CD4-positive, alpha-beta memory T cell (primary cell): ENCODE data around the gene ARHGAP40. TPM values are rescaled to one million over a fixed set of nuclear protein-coding genes. Genes with fewer than 3 reads are reported as not detected.

Experiments used
- CTCF ChIA-PET: fragments of 350-600 bp; sonication (Branson Sonifier 250); formaldehyde crosslinking; loops from one replicate; lab custom pipeline; 2021; ENCODE audit warnings: inconsistent platforms; ENCODE audit not compliant: partially characterized antibody; lab: Charles Lee
- POLR2A ChIA-PET: fragments of 350-600 bp; sonication (Branson Sonifier 250); formaldehyde crosslinking; loops from one replicate; lab custom pipeline; 2021; ENCODE audit not compliant: partially characterized antibody; lab: Charles Lee
- DNase-seq, 5 donors: peaks; one replicate each; pipeline versions ENCODE4 v3.0.0 to v3.0.0-alpha.2; 2020 to 2022; ENCODE audit warnings: mixed read lengths in 1 of 5
- H3K27ac ChIP-seq: one replicate; pipeline ENCODE4 v1.7.0; 2013; ENCODE audit warnings: low read depth, low read length
- H3K27me3 ChIP-seq: 2 replicates; pipeline ENCODE4 v1.7.0; 2013; ENCODE audit warnings: mild to moderate bottlenecking, low read length, moderate library complexity; ENCODE audit not compliant: insufficient read depth
- H3K36me3 ChIP-seq: 2 replicates; pipeline ENCODE4 v1.7.0; 2013; ENCODE audit warnings: mild to moderate bottlenecking, low read length, moderate library complexity; ENCODE audit not compliant: insufficient read depth
- H3K4me1 ChIP-seq: 2 replicates; pipeline ENCODE4 v1.7.0; 2013; ENCODE audit warnings: mild to moderate bottlenecking, low read length, moderate library complexity; ENCODE audit not compliant: insufficient read depth
- H3K4me3 ChIP-seq, 2 donors: one replicate each; pipeline ENCODE4 v1.7.0; 2013; ENCODE audit warnings: low read length in 2 of 2, mild to moderate bottlenecking in 1 of 2
- H3K9me3 ChIP-seq, 2 donors: one replicate each; pipeline ENCODE4 v1.7.0; 2013; ENCODE audit warnings: low read length in 2 of 2, control low read depth in 1 of 2; ENCODE audit not compliant: control insufficient read depth in 1 of 2
- H3K27ac Mint-ChIP-seq, 7 donors: one replicate each; pipeline ENCODE4 v1.8.0; 2020 to 2021; ENCODE audit warnings: mixed read lengths in 7 of 7, mild to moderate bottlenecking in 6 of 7, inconsistent platforms in 3 of 7, moderate library complexity in 3 of 7
- H3K27me3 Mint-ChIP-seq, 2 donors: one replicate each; pipeline ENCODE4 v1.8.0; 2020 to 2021; ENCODE audit warnings: mixed read lengths in 2 of 2
- H3K36me3 Mint-ChIP-seq, 2 donors: one replicate each; pipeline ENCODE4 v1.8.0; 2020 to 2021; ENCODE audit warnings: mixed read lengths in 2 of 2, inconsistent platforms in 1 of 2, mild to moderate bottlenecking in 1 of 2
- H3K4me1 Mint-ChIP-seq, 4 donors: one replicate each; pipeline ENCODE4 v1.8.0; 2020 to 2021; ENCODE audit warnings: mixed read lengths in 4 of 4, mild to moderate bottlenecking in 1 of 4
- H3K4me3 Mint-ChIP-seq, 8 donors: one replicate each; pipeline ENCODE4 v1.8.0; 2020 to 2021; ENCODE audit warnings: mixed read lengths in 8 of 8, mild to moderate bottlenecking in 7 of 8, moderate library complexity in 6 of 8, inconsistent platforms in 3 of 8
- H3K9me3 Mint-ChIP-seq, 8 donors: one replicate each; pipeline ENCODE4 v1.8.0; 2020 to 2021; ENCODE audit warnings: mixed read lengths in 8 of 8, mild to moderate bottlenecking in 5 of 8, inconsistent platforms in 3 of 8, moderate library complexity in 1 of 8
- intact Hi-C: fragments of 100-400 bp; cut with micrococcal nuclease; formaldehyde crosslinking; loops from one replicate; pipeline ENCODE4 v1.15.1; 2023
- polyA plus RNA-seq, 2 donors: library from polyadenylated mRNA; unstranded; fragments of 300-500 nt; fragmentation: Illumina TruSeq; gene quantifications; one replicate each; pipeline ENCODE4 v1.2.3, GENCODE V29; 2021
- total RNA-seq, 2 experiments: library from RNA; stranded (reverse); gene quantifications; one replicate each; pipeline ENCODE4 v1.2.3, GENCODE V29; 2021

ARHGAP40 gene
- total and polyA plus RNA-seq, 4 experiments from 2014 or later = not detected

DNA sequence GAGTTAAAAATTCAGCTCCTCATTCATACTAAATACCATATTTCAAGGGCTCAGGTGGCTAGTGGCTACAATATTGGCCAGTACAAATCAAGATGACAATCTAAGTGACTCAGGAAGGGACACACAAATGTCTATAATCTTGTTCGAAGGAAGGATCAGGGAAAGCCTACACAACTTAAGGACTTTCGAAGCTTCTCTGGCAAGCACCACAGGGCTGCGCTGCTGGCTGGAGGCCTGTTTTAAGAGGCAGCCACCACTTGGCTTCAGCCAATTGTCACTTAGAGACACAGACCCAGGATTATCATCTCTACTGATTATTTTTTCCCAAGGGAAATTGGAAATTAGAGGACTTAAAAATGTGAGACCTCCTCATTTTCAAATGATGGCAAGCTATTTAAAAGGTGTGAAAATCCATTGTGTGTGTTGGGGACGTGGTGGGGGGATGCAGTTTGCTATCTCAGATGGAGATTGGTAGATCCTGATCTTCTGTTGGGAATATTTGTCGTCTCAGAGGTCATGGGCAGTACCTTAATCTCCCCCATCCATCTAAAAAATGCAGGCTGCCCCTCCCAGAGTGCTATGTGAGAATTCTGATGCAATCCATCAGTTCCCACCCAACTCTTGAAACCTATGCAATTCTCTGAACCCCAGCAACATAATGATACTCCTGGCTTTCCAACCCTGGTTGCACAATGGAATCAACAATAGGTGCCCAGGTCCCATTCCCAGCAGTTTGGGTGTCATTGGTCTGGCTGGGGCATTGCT, 11.3 kb downstream of the ARHGAP40 start:
- no peaks in the 10 kb centered on the region for H3K9me3 Mint-ChIP-seq
- ChIA-PET POLR2A (no interaction called here), CTCF (interaction anchor here (1.2 kb wide), 1 partner anchor 9 kb away, joined by 3 read pairs; no protein-coding TSS in a partner anchor)
- no peaks in the 10 kb centered on the region for H3K4me1 Mint-ChIP-seq
- no peak overlapping the region for H3K27ac ChIP-seq
- intact Hi-C loops = no loop called here
- no peaks in the 10 kb centered on the region for H3K9me3 ChIP-seq
- H3K4me3 ChIP-seq = no peak overlapping the region
- DNase-seq = no peak
- no peak overlapping the region for H3K4me3 Mint-ChIP-seq
- H3K36me3 Mint-ChIP-seq = no peaks in the 10 kb centered on the region
- H3K27me3 Mint-ChIP-seq = peaks cover 12 to 31% of the 10 kb centered on the region in 2 donors
- H3K27ac Mint-ChIP-seq = no peak overlapping the region
- no peaks in the 10 kb centered on the region for H3K27me3 ChIP-seq
- no peaks in the 10 kb centered on the region for H3K36me3 ChIP-seq
- no peaks in the 10 kb centered on the region for H3K4me1 ChIP-seq

DNA sequence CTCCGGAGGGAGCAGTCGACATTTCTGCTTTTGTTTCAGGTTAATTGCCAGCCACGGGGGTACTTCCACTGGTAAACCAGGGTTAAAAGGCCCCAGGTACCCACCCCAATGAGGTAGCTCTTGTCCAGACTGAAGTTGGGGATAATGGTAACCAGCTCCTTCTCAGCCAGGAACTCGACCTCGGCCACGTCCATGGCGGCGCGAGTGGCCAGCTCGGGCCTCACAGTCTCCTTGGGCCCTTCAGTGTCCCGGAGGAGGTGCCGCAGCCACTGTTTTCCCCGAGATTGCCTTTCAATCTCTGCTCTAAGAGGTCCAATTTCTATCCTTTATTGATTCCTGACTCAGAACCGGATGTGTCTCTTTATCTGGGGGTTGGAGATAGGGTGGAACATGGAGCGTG, 13.7 kb downstream of the ARHGAP40 start:
- Mint-ChIP-seq H3K27me3 (peaks cover 17 to 35% of the 10 kb centered on the region in 2 donors), H3K9me3 (no peaks in the 10 kb centered on the region), H3K27ac (no peak overlapping the region), H3K4me3 (no peak overlapping the region), H3K4me1 (no peaks in the 10 kb centered on the region), H3K36me3 (no peaks in the 10 kb centered on the region)
- Histone ChIP-seq H3K27me3 (no peaks in the 10 kb centered on the region), H3K4me3 (no peak overlapping the region), H3K27ac (no peak overlapping the region), H3K36me3 (no peaks in the 10 kb centered on the region), H3K4me1 (no peaks in the 10 kb centered on the region), H3K9me3 (no peaks in the 10 kb centered on the region)
- intact Hi-C loops = no loop called here
- POLR2A ChIA-PET = no interaction called here
- DNase-seq = no peak
- CTCF ChIA-PET = no interaction called here

DNA sequence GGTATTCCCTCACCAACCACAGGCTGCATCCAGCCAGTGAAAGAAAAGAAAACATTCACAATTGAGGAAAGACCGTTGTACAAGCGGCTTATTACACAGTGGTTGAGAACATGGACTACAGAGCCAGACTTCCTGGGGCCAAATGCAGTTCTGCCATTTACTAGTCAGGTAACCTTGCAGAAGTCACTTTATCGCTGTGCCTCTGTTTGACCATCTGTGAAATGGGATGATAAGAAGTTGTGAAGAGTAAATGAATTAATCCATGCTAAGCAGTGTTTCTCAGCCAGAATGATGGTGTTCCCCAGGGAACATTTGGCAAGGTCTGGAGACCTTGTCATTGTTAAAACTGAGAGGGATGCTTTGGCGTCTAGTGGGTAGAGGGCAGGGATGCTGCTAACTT, 14.8 kb downstream of the ARHGAP40 start:
- H3K27ac ChIP-seq = no peak overlapping the region
- ChIA-PET POLR2A (no interaction called here), CTCF (interaction anchor here (0.6 kb wide), 1 partner anchor 167 kb away, joined by 3 read pairs; no protein-coding TSS in a partner anchor)
- H3K27ac Mint-ChIP-seq = no peak overlapping the region
- no peaks in the 10 kb centered on the region for H3K4me1 ChIP-seq
- DNase-seq = no peak
- H3K4me1 Mint-ChIP-seq = no peaks in the 10 kb centered on the region
- no peaks in the 10 kb centered on the region for H3K36me3 ChIP-seq
- no peak overlapping the region for H3K4me3 Mint-ChIP-seq
- no peak overlapping the region for H3K4me3 ChIP-seq
- H3K27me3 ChIP-seq = no peaks in the 10 kb centered on the region
- H3K36me3 Mint-ChIP-seq = no peaks in the 10 kb centered on the region
- intact Hi-C loops = no loop called here
- no peaks in the 10 kb centered on the region for H3K9me3 Mint-ChIP-seq
- H3K9me3 ChIP-seq = no peaks in the 10 kb centered on the region
- peaks cover 15 to 39% of the 10 kb centered on the region in 2 donors for H3K27me3 Mint-ChIP-seq

DNA sequence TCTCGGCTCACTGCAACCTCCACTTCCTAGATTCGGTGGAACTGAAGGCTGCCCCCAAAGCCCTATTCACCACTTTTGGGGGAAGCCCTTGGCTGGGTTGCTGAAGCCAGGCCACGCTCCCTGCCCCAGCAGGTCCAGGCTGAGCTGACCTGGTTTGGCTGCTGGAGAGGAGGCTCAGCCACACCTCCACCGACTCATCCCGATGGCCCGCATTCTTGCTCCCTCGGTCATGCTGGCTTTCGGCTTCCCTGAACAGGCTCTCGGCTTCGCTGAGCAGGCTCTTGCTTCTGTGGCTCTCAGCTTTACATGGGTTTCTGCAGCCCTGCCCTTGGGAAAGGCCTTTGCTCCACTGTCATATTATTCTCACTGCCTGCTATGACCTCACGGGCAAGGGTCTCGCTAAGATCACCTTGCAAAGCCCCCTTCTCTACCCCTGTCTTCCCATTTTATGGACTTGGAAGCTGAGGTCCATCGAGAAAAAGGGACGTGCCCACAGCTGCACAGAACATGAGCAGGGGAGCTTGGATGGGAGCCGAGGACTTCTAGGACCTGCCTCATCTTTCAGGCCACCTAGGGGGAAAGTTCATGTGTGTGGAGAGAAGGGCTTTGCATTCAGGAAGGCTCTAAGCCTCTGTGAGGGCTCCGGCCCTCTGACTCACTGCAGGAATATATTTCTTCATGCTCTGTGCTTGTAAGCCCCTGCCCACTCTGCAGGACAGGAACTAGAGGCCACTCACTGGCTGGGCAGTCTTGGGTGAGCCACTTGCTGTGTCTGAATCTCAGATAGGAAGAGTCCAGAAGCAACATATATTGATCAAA, 15.6 kb downstream of the ARHGAP40 start:
- H3K27me3 ChIP-seq = no peaks in the 10 kb centered on the region
- Mint-ChIP-seq H3K9me3 (no peaks in the 10 kb centered on the region), H3K4me1 (no peaks in the 10 kb centered on the region), H3K36me3 (no peaks in the 10 kb centered on the region), H3K4me3 (no peak overlapping the region), H3K27ac (no peak overlapping the region), H3K27me3 (peaks cover 15 to 40% of the 10 kb centered on the region in 2 donors)
- DNase-seq = no peak
- no peaks in the 10 kb centered on the region for H3K9me3 ChIP-seq
- intact Hi-C loops = no loop called here
- no peak overlapping the region for H3K4me3 ChIP-seq
- ChIA-PET POLR2A (no interaction called here), CTCF (interaction anchor here (0.6 kb wide), 1 partner anchor 167 kb away, joined by 3 read pairs; no protein-coding TSS in a partner anchor)
- H3K36me3 ChIP-seq = no peaks in the 10 kb centered on the region
- no peak overlapping the region for H3K27ac ChIP-seq
- H3K4me1 ChIP-seq = no peaks in the 10 kb centered on the region

DNA sequence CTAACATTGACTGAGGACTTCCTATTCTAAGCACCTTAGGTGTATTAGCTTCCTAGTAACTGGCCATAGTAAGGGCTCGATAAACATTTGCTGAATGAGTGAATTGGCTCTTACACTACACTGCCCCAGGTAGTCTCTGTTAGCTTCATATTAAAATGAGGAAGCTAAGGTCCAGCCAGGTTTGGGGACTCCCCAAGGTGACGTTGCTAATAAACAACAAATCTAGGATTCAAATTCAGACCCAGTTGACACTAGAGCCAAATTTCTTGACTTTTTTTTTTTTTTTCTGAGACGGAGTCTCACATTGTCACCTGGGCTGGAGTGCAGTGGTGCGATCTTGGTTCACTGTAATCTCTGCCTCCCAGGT, 16.2 kb downstream of the ARHGAP40 start:
- Histone ChIP-seq H3K4me3 (no peak overlapping the region), H3K27me3 (no peaks in the 10 kb centered on the region), H3K27ac (no peak overlapping the region), H3K9me3 (no peaks in the 10 kb centered on the region), H3K36me3 (no peaks in the 10 kb centered on the region), H3K4me1 (no peaks in the 10 kb centered on the region)
- Mint-ChIP-seq H3K36me3 (no peaks in the 10 kb centered on the region), H3K4me3 (no peak overlapping the region), H3K27ac (no peak overlapping the region), H3K27me3 (peaks cover 15 to 35% of the 10 kb centered on the region in 2 donors), H3K9me3 (no peaks in the 10 kb centered on the region), H3K4me1 (no peaks in the 10 kb centered on the region)
- DNase-seq = no peak
- POLR2A ChIA-PET = no interaction called here
- intact Hi-C loops = no loop called here
- CTCF ChIA-PET = no interaction called here

DNA sequence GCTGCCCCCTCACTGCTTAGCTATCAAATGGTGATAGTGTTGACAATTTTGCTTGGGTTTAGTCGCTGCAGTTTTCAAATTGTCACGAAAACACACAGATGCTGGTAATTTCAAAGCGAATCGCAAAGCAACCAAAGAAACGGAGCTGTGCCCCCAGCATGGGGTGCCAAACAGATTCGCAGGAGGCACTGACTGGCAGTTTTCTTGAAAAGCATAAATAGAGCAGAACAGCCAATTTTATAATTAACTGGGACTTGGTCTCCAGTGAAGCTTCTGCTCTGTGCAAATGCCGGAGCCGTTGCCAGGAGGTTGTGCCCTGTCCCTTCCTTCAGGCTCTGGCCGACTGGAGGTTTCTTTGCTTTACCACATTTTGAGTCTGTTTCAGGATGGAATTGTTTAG, 18.8 kb downstream of the ARHGAP40 start:
- Histone ChIP-seq H3K27me3 (no peaks in the 10 kb centered on the region), H3K27ac (no peak overlapping the region), H3K4me1 (no peaks in the 10 kb centered on the region), H3K4me3 (no peak overlapping the region), H3K36me3 (no peaks in the 10 kb centered on the region), H3K9me3 (no peaks in the 10 kb centered on the region)
- H3K9me3 Mint-ChIP-seq = peaks cover 0 to 8% (median 4%) of the 10 kb centered on the region in 8 donors
- no peak overlapping the region for H3K27ac Mint-ChIP-seq
- peaks cover 13 to 25% of the 10 kb centered on the region in 2 donors for H3K27me3 Mint-ChIP-seq
- intact Hi-C loops = no loop called here
- no peaks in the 10 kb centered on the region for H3K4me1 Mint-ChIP-seq
- H3K36me3 Mint-ChIP-seq = no peaks in the 10 kb centered on the region
- CTCF ChIA-PET = interaction anchor here (1.4 kb wide), 1 partner anchor 13 kb away, joined by 4 read pairs; no protein-coding TSS in a partner anchor
- POLR2A ChIA-PET = no interaction called here
- no peak overlapping the region for H3K4me3 Mint-ChIP-seq
- no peak for DNase-seq

DNA sequence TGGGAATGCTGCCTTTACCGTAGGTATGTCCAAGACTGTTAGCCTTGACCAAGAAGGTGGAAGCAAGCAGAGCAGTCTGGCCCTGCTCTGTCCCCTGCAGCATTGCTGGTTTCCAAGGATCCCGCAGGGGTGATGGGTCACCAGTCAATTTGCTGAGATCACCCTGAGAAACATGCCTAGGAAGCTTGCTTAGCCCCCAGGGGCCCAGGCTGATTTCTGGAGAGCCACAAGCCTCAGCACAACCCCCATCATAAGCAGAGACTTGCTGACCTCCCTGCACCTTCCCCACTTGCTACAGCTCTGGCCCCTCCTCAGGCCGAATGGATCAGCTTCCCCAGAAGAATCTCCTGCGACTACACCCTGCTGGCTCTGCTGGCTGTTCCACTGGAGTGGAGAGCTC, 21.5 kb downstream of the ARHGAP40 start:
- no peak for DNase-seq
- Mint-ChIP-seq H3K4me3 (no peak overlapping the region), H3K36me3 (no peaks in the 10 kb centered on the region), H3K27ac (no peak overlapping the region), H3K9me3 (peaks cover 0 to 8% (median 4%) of the 10 kb centered on the region in 8 donors), H3K27me3 (peaks cover 8 to 14% of the 10 kb centered on the region in 2 donors), H3K4me1 (no peaks in the 10 kb centered on the region)
- no peaks in the 10 kb centered on the region for H3K9me3 ChIP-seq
- intact Hi-C loops = no loop called here
- H3K4me3 ChIP-seq = no peak overlapping the region
- no peaks in the 10 kb centered on the region for H3K36me3 ChIP-seq
- ChIA-PET CTCF (interaction anchor here (1.9 kb wide), 1 partner anchor 10 kb away, joined by 5 read pairs; no protein-coding TSS in a partner anchor), POLR2A (no interaction called here)
- H3K27ac ChIP-seq = no peak overlapping the region
- H3K27me3 ChIP-seq = no peaks in the 10 kb centered on the region
- no peaks in the 10 kb centered on the region for H3K4me1 ChIP-seq
